ENCODE data around the gene C6orf47. TPM values are rescaled to one million over a fixed set of nuclear protein-coding genes. Genes with fewer than 3 reads are reported as not detected.

C6orf47 gene
- total and polyA plus RNA-seq, 10 of the 15 experiments (the other 5 are each of a cell fraction or from before 2014, with no cell fraction given): 0.16 to 20.4 (median 17.3) TPM; not detected in 1

GRCh38 chr6:31614075-31614619 lies 46.4 kb downstream of the C6orf47 start (continued):
- TF ChIP-seq ZNF687 (IDR thresholded peaks at IDR 0.05) (no peak), MYB (IDR thresholded peaks at IDR 0.05; ENCODE audit: borderline replicate concordance, low read depth, low read length) (no peak), EGR1 (IDR thresholded peaks at IDR 0.05; ENCODE audit: borderline replicate concordance in 1 of 2, low read depth in 2 of 2, low read length in 2 of 2) (no peak), KDM1A (IDR thresholded peaks at IDR 0.05; ENCODE audit: borderline replicate concordance) (no peak), ELK1 (IDR thresholded peaks at IDR 0.05; ENCODE audit: low read depth, low read length) (no peak), YY1 (IDR thresholded peaks at IDR 0.05; ENCODE audit: low read depth, low read length) (peak; percentile 7; the same call in 1 of the 2 replicates), IKZF2 (IDR thresholded peaks at IDR 0.05) (no peak), NFIC (IDR thresholded peaks at IDR 0.05; ENCODE audit: low read depth, low read length) (no peak), ZNF207 (IDR thresholded peaks at IDR 0.05; ENCODE audit: borderline replicate concordance) (no peak), MXI1 (IDR thresholded peaks at IDR 0.05; ENCODE audit: low read depth, low read length) (no peak), RELB (IDR thresholded peaks at IDR 0.05; ENCODE audit: low read depth) (no peak; the same call in 1 of the 2 replicates), NFXL1 (IDR thresholded peaks at IDR 0.05; ENCODE audit: borderline replicate concordance) (no peak), ZNF217 (IDR thresholded peaks at IDR 0.05) (no peak), CREM (IDR thresholded peaks at IDR 0.05; ENCODE audit: low read depth) (no peak), SMARCA5 (IDR thresholded peaks at IDR 0.05) (no peak), CREB1 (IDR thresholded peaks at IDR 0.05; ENCODE audit: low read depth) (no peak), MAX (IDR thresholded peaks at IDR 0.05; ENCODE audit: low read depth, low read length) (no peak), IRF4 (IDR thresholded peaks at IDR 0.05; ENCODE audit: low read depth, low read length) (peak; percentile 86), CEBPB (IDR thresholded peaks at IDR 0.05; ENCODE audit: borderline replicate concordance in 1 of 2, low read depth in 2 of 2, low read length in 2 of 2) (no peak), ETV6 (conservative IDR thresholded peaks at IDR 0.05 in 1 of 2, IDR thresholded peaks at IDR 0.05 in 1 of 2; ENCODE audit: borderline replicate concordance in 1 of 2, low read depth in 1 of 2) (no peak), DPF2 (IDR thresholded peaks at IDR 0.05) (no peak; the same call in 1 of the 2 replicates), POLR2AphosphoS5 (IDR thresholded peaks at IDR 0.05; ENCODE audit: low read length) (no peak)
